Measurements from ENCODE around the gene S100A6. TPM values are rescaled to one million over a fixed set of nuclear protein-coding genes. Genes with fewer than 3 reads are reported as not detected.

S100A6 gene
- total RNA-seq, 1 donor from 2014 or later: 1,046 TPM

DNA sequence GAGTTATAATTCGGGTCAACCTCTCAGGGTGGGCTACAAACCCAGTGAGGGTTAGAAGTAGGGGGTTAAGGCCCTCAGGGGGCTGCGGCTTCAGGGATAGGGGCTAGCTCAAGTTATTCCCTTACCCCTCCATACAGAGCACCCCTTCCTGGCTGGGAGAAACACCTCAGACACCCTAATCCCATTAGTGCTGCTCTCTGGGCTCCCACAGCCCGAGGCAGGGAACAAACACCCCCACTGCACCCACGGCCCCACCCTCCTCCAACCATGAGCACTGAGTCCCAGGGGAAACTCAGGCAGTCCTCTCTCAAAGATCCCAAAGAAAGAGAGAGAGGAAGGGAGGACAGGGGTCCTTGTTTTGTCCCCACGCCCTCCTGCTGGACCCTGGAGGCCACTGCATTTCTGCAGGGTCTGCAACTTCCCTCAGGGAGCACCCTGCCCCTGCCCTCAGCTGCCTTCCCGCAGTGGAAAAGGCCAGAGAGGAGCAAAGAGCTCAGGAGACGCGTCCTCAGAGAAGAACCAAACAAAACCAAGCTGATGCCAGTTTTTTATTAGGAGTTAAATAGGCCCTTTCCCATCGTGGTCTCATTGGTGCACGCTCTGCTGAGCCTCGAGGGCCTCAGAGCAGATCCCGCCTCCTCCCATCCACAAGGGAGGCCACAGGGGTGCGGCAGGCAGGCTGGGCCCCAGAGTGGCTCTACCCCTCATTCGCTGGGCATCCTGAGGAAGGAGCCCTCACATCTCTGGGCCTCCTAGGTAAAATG is 11.2 kb upstream of the S100A6 start:
- DNase-seq (peak; percentile 12), ATAC-seq (no peak)
- Histone ChIP-seq H3K27ac (no peak overlapping the region), H3K36me3 (no peaks in the 10 kb centered on the region), H3K9me3 (no peaks in the 10 kb centered on the region), H3K4me1 (peaks cover 57% of the 10 kb centered on the region), H3K27me3 (no peaks in the 10 kb centered on the region), H3K4me3 (no peak overlapping the region)
- TF ChIP-seq, protein P1, sequence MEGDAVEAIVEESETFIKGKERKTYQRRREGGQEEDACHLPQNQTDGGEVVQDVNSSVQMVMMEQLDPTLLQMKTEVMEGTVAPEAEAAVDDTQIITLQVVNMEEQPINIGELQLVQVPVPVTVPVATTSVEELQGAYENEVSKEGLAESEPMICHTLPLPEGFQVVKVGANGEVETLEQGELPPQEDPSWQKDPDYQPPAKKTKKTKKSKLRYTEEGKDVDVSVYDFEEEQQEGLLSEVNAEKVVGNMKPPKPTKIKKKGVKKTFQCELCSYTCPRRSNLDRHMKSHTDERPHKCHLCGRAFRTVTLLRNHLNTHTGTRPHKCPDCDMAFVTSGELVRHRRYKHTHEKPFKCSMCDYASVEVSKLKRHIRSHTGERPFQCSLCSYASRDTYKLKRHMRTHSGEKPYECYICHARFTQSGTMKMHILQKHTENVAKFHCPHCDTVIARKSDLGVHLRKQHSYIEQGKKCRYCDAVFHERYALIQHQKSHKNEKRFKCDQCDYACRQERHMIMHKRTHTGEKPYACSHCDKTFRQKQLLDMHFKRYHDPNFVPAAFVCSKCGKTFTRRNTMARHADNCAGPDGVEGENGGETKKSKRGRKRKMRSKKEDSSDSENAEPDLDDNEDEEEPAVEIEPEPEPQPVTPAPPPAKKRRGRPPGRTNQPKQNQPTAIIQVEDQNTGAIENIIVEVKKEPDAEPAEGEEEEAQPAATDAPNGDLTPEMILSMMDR (IDR thresholded peaks at IDR 0.05): no peak
- intact Hi-C loops (cut with DNase I): no loop called here

DNA sequence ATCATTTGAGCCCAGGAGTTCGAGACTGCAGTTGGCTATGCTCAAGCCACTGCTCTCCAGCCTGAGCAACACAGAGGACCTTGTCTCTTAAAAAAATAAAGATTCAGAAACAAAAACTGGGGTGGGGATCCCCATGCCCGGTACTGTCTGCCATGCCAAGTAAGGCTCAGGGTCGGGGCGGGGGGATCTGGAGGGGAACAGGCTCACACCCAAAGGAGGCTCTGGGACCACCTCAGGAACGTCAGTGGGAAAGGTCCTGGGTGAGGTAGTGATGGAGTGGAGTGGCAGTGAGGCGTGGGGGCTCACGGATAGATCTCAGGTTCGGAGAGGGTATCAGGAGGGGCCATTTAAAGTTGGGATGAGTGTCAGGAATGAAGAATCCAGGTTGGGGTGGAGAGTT is 10.6 kb upstream of the S100A6 start:
- Histone ChIP-seq H3K4me3 (peak overlapping the region; percentile 59), H3K27me3 (no peaks in the 10 kb centered on the region), H3K36me3 (no peaks in the 10 kb centered on the region), H3K27ac (peak overlapping the region; percentile 80), H3K4me1 (peaks cover 63% of the 10 kb centered on the region), H3K9me3 (no peaks in the 10 kb centered on the region)
- TF ChIP-seq, protein P1 (IDR thresholded peaks at IDR 0.05): no peak
- intact Hi-C loops (cut with DNase I): no loop called here
- ATAC-seq (no peak), DNase-seq (peak; percentile 59)

GRCh38 chr1:153545067-153546055 is 9.6 kb upstream of the S100A6 start, which contains the start of gene S100A4:
Gene S100A4, minus strand, starts transcription at chr1:153545806. Its CDS starts 1,012 bp downstream, at chr1:153544794.
- intact Hi-C loops (cut with DNase I): no loop called here
- Histone ChIP-seq H3K27me3 (no peaks in the 10 kb centered on the region), H3K36me3 (no peaks in the 10 kb centered on the region), H3K4me3 (peak within 1 kb of the TSS; percentile 59), H3K4me1 (peaks cover 64% of the 10 kb centered on the region), H3K9me3 (no peaks in the 10 kb centered on the region), H3K27ac (peak within 1 kb of the TSS; percentile 80)
- DNase-seq (peak; percentile 96), ATAC-seq (peak; percentile 93)
- TF ChIP-seq, protein P1 (IDR thresholded peaks at IDR 0.05): no peak

GRCh38 chr1:153544453-153545066 is 8.8 kb upstream of the S100A6 start:
- Histone ChIP-seq H3K27me3 (no peaks in the 10 kb centered on the region), H3K36me3 (no peaks in the 10 kb centered on the region), H3K4me1 (peaks cover 59% of the 10 kb centered on the region), H3K4me3 (peak overlapping the region; percentile 59), H3K27ac (peak overlapping the region; percentile 80), H3K9me3 (no peaks in the 10 kb centered on the region)
- no peak for ATAC-seq
- DNase-seq: no peak
- TF ChIP-seq, protein P1 (IDR thresholded peaks at IDR 0.05): no peak
- intact Hi-C loops (cut with DNase I): no loop called here

DNA sequence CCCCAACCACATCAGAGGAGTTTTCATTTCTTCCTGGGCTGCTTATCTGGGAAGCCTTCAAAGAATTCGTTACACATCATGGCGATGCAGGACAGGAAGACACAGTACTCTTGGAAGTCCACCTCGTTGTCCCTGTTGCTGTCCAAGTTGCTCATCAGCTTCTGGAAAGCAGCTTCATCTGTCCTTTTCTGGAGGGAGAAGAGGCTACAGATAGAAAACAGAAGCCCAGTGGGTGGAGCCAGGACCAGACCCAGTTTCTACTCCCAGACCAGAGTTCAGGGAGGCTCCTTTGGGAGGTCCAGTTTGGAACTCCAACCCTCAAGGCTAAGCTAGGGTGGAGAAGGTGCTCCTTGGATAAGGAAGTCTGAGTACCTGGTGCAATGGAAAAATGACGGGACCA is 7.9 kb upstream of the S100A6 start:
- peaks cover 50% of the 10 kb centered on the region for H3K4me1 ChIP-seq
- H3K36me3 ChIP-seq: no peaks in the 10 kb centered on the region
- H3K9me3 ChIP-seq: no peaks in the 10 kb centered on the region
- H3K4me3 ChIP-seq: peak overlapping the region; percentile 59
- intact Hi-C loops (cut with DNase I): no loop called here
- H3K27ac ChIP-seq: no peak overlapping the region
- no peaks in the 10 kb centered on the region for H3K27me3 ChIP-seq
- ATAC-seq (no peak), DNase-seq (no peak)
- TF ChIP-seq, protein P1 (IDR thresholded peaks at IDR 0.05): no peak
